NCI-H1417 treated with DMSO at 0.1 percent for 48 hours (cell line): ENCODE measurements around the gene CNTNAP3.
"Not testable (repeated sequence)": the region's sequence is repeated elsewhere in the genome, so short reads cannot be mapped to it uniquely, and the experiment has no call there.

ENCODE experiments used
- DNase-seq: peaks from one replicate; lab custom pipeline; 2025; lab: John Stamatoyannopoulos, UW

Gene CNTNAP3

GRCh38 chr9:39067683-39068082 lies 220.3 kb downstream of the CNTNAP3 start:
- not testable (repeated sequence) for DNase-seq

GRCh38 chr9:39062966-39063365 lies 225.0 kb downstream of the CNTNAP3 start:
- not testable (repeated sequence) for DNase-seq

GRCh38 chr9:39054453-39054852 lies 233.5 kb downstream of the CNTNAP3 start:
- not testable (repeated sequence) for DNase-seq

- DNase-seq: not testable (repeated sequence)
Measured at GRCh38 chr9:39046833-39047232, 241.1 kb downstream of the CNTNAP3 start.

GRCh38 chr9:39042352-39042803 lies 245.6 kb downstream of the CNTNAP3 start:
- DNase-seq: not testable (repeated sequence)

GRCh38 chr9:39041774-39042173 lies 246.2 kb downstream of the CNTNAP3 start:
- not testable (repeated sequence) for DNase-seq

GRCh38 chr9:39039148-39039547 lies 248.8 kb downstream of the CNTNAP3 start:
- DNase-seq: not testable (repeated sequence)

GRCh38 chr9:39038221-39038620 lies 249.7 kb downstream of the CNTNAP3 start:
- not testable (repeated sequence) for DNase-seq

GRCh38 chr9:39033849-39034248 lies 254.1 kb downstream of the CNTNAP3 start:
- DNase-seq: not testable (repeated sequence)

GRCh38 chr9:39030204-39031019 lies 257.6 kb downstream of the CNTNAP3 start:
- not testable (repeated sequence) for DNase-seq

- DNase-seq: not testable (repeated sequence)
Measured at GRCh38 chr9:39028855-39029254, 259.1 kb downstream of the CNTNAP3 start.

- not testable (repeated sequence) for DNase-seq
Measured at GRCh38 chr9:39028168-39028567, 259.8 kb downstream of the CNTNAP3 start.

- DNase-seq: not testable (repeated sequence)
Measured at GRCh38 chr9:39025911-39026588, 261.9 kb downstream of the CNTNAP3 start.
